H9 (cell line): ENCODE measurements around the gene MGAT5B. TPM values are rescaled to one million over a fixed set of nuclear protein-coding genes. Genes with fewer than 3 reads are reported as not detected.
A peak's percentile ranks its signal among the peaks of the same experiment; 100 is the strongest.

ENCODE experiments used
- DNase-seq: peaks from one replicate; pipeline ENCODE4 v3.0.0-alpha.2; 2017
- H2AFZ ChIP-seq: one replicate; pipeline ENCODE4 v1.6.1; 2013; ENCODE audit warnings: mild to moderate bottlenecking, low read length, control low read depth, moderate library complexity
- H2AK5ac ChIP-seq: 2 replicates; pipeline ENCODE4 v1.6.1; 2013; ENCODE audit warnings: low read length, control low read depth, mixed read lengths; ENCODE audit not compliant: insufficient read length
- H2BK120ac ChIP-seq: one replicate; pipeline ENCODE4 v1.6.1; 2013; ENCODE audit warnings: low read depth, mild to moderate bottlenecking, low read length, control low read depth, inconsistent platforms; ENCODE audit not compliant: poor library complexity, severe bottlenecking
- H2BK12ac ChIP-seq: 2 replicates; pipeline ENCODE4 v1.6.1; 2013; ENCODE audit warnings: low read length, control low read depth, mixed read lengths, low read depth; ENCODE audit not compliant: insufficient read length
- H2BK15ac ChIP-seq: 2 replicates; pipeline ENCODE4 v1.6.1; 2013; ENCODE audit warnings: low read depth, low read length, control low read depth
- H2BK20ac ChIP-seq: one replicate; pipeline ENCODE4 v1.6.1; 2013; ENCODE audit warnings: low read depth, mild to moderate bottlenecking, low read length, control low read depth, inconsistent platforms; ENCODE audit not compliant: poor library complexity, severe bottlenecking
- H2BK5ac ChIP-seq: 2 replicates; pipeline ENCODE4 v1.6.1; 2013; ENCODE audit warnings: low read length, control low read depth, mixed read lengths; ENCODE audit not compliant: insufficient read length
- H3K14ac ChIP-seq: 2 replicates; pipeline ENCODE4 v1.6.1; 2013; ENCODE audit warnings: low read length, control low read depth; ENCODE audit not compliant: insufficient read depth
- H3K18ac ChIP-seq: 2 replicates; pipeline ENCODE4 v1.6.1; 2013; ENCODE audit warnings: low read depth, mild to moderate bottlenecking, mixed read lengths, low read length, control low read depth; ENCODE audit not compliant: insufficient read length
- H3K23ac ChIP-seq: 2 replicates; pipeline ENCODE4 v1.6.1; 2013; ENCODE audit warnings: low read length, control low read depth, mixed read lengths, low read depth; ENCODE audit not compliant: insufficient read length
- H3K23me2 ChIP-seq: 2 replicates; pipeline ENCODE4 v1.6.1; 2013; ENCODE audit warnings: low read depth, mild to moderate bottlenecking, mixed read lengths, low read length, control low read depth; ENCODE audit not compliant: insufficient read length, poor library complexity, severe bottlenecking
- H3K27ac ChIP-seq: 2 replicates; pipeline ENCODE4 v1.5.1; 2013; ENCODE audit warnings: low read length, control low read depth, mixed read lengths, low read depth; ENCODE audit not compliant: insufficient read length
- H3K27me3 ChIP-seq: 2 replicates; pipeline ENCODE4 v1.6.1; 2013; ENCODE audit warnings: low read length, control low read depth, inconsistent platforms; ENCODE audit not compliant: insufficient read depth
- H3K4ac ChIP-seq: 2 replicates; pipeline ENCODE4 v1.6.1; 2013; ENCODE audit warnings: low read depth, mild to moderate bottlenecking, control low read depth, inconsistent platforms, low read length, moderate library complexity
- H3K4me1 ChIP-seq: 2 replicates; pipeline ENCODE4 v1.6.1; 2013; ENCODE audit warnings: low read length, control low read depth, inconsistent platforms; ENCODE audit not compliant: insufficient read depth
- H3K4me2 ChIP-seq: 2 replicates; pipeline ENCODE4 v1.6.1; 2013; ENCODE audit warnings: low read length, control low read depth, mixed read lengths; ENCODE audit not compliant: insufficient read length, insufficient read depth
- H3K56ac ChIP-seq: 2 replicates; pipeline ENCODE4 v1.6.1; 2013; ENCODE audit warnings: low read depth, mild to moderate bottlenecking, mixed read lengths, low read length, control low read depth; ENCODE audit not compliant: insufficient read length
- H3K79me1 ChIP-seq: 2 replicates; pipeline ENCODE4 v1.6.1; 2013; ENCODE audit warnings: low read depth, mild to moderate bottlenecking, moderate library complexity, low read length, control low read depth, inconsistent platforms; ENCODE audit not compliant: insufficient read depth, poor library complexity, severe bottlenecking
- H3K79me2 ChIP-seq: 2 replicates; pipeline ENCODE4 v1.6.1; 2013; ENCODE audit warnings: low read length, control low read depth, inconsistent platforms; ENCODE audit not compliant: insufficient read depth
- H3K9ac ChIP-seq: 2 replicates; pipeline ENCODE4 v1.6.1; 2013; ENCODE audit warnings: low read length, control low read depth, mixed read lengths; ENCODE audit not compliant: insufficient read length; ENCODE audit errors: extremely low read depth
- H3K9me3 ChIP-seq: one replicate; pipeline ENCODE4 v1.6.1; 2013; ENCODE audit warnings: low read depth, low read length, inconsistent platforms; ENCODE audit not compliant: control insufficient read depth
- H3T11ph ChIP-seq: one replicate; pipeline ENCODE4 v1.6.1; 2013; ENCODE audit warnings: mild to moderate bottlenecking, low read length, control low read depth, inconsistent platforms
- H4K20me1 ChIP-seq: one replicate; pipeline ENCODE4 v1.6.1; 2013; ENCODE audit not compliant: control insufficient read depth, insufficient read length, insufficient read depth
- H4K5ac ChIP-seq: 2 replicates; pipeline ENCODE4 v1.6.1; 2013; ENCODE audit warnings: low read depth, mild to moderate bottlenecking, mixed read lengths, low read length, control low read depth; ENCODE audit not compliant: insufficient read length
- H4K8ac ChIP-seq: replicated peaks from 2 replicates; pipeline ENCODE4 v1.6.1; 2013; ENCODE audit warnings: low read length, control low read depth, mixed read lengths, low read depth; ENCODE audit not compliant: insufficient read length
- H4K91ac ChIP-seq: 2 replicates; pipeline ENCODE4 v1.6.1; 2013; ENCODE audit warnings: low read depth, mild to moderate bottlenecking, moderate library complexity, mixed read lengths, low read length, control low read depth; ENCODE audit not compliant: insufficient read length
- H3K27ac Mint-ChIP-seq, 3 experiments: 2 replicates in 2 of 3; 3 replicates in 1 of 3; pipeline ENCODE4 v1.8.0; 2020 to 2021; ENCODE audit warnings: mixed read lengths in 3 of 3, mild to moderate bottlenecking in 1 of 3, moderate library complexity in 1 of 3
- H3K27me3 Mint-ChIP-seq: 2 replicates; pipeline ENCODE4 v1.8.0; 2021; ENCODE audit warnings: low read depth, mild to moderate bottlenecking, moderate library complexity, mixed read lengths
- H3K36me3 Mint-ChIP-seq, 3 experiments: 2 replicates in 2 of 3; 3 replicates in 1 of 3; pipeline ENCODE4 v1.8.0; 2020 to 2021; ENCODE audit warnings: low read depth in 3 of 3, mixed read lengths in 3 of 3; ENCODE audit not compliant: insufficient read depth in 1 of 3
- H3K4me1 Mint-ChIP-seq, 2 experiments: 2 replicates each; pipeline ENCODE4 v1.8.0; 2020; ENCODE audit warnings: mixed read lengths in 2 of 2
- H3K4me3 Mint-ChIP-seq, 2 experiments: 2 replicates in 1 of 2; 3 replicates in 1 of 2; pipeline ENCODE4 v1.8.0; 2020 to 2021; ENCODE audit warnings: mild to moderate bottlenecking in 2 of 2, mixed read lengths in 2 of 2, moderate library complexity in 1 of 2
- H3K9me3 Mint-ChIP-seq, 2 experiments: 2 replicates in 1 of 2; 3 replicates in 1 of 2; pipeline ENCODE4 v1.8.0; 2020; ENCODE audit warnings: mild to moderate bottlenecking in 2 of 2, mixed read lengths in 2 of 2, moderate library complexity in 1 of 2
- CTCF ChIP-seq: fragments of 200-600 bp; sonication (generic); conservative IDR thresholded peaks from 3 replicates; pipeline ENCODE4 v1.8.0; 2021; ENCODE audit warnings: antibody characterized with exemption, mild to moderate bottlenecking
- WGBS: extraction: QIAGEN DNeasy Blood & Tissue Kit; methylation state at CpG from one replicate; pipeline ENCODE4 v1.1.7; 2013; ENCODE audit warnings: missing lambda C conversion rate, low lambda C conversion rate, mixed read lengths; ENCODE audit not compliant: insufficient read length; ENCODE audit errors: extremely low coverage; 5-methylcytosine and 5-hydroxymethylcytosine counted together
- total RNA-seq: library from RNA; stranded (reverse); gene quantifications from 2 replicates; pipeline ENCODE4 v1.2.1, GENCODE V29; 2021

MGAT5B gene
- total RNA-seq, 1 experiment from 2014 or later, result 4.9 TPM

GRCh38 chr17:76967762-76968161 is 99.6 kb downstream of the MGAT5B start:
- Mint-ChIP-seq H3K9me3 (no peaks in the 10 kb centered on the region; a peak in 1 of 5 replicates), H3K4me1 (peaks cover 43 to 52% of the 10 kb centered on the region in 2 experiments), H3K4me3 (peak overlapping the region; percentile 4 to 84; a peak in 2 of 5 replicates), H3K27ac (no peak overlapping the region), H3K27me3 (peaks cover 5% of the 10 kb centered on the region; the same call in 1 of the 2 replicates), H3K36me3 (peaks cover 0 to 4% (median 4%) of the 10 kb centered on the region in 3 experiments; a peak in 5 of 7 replicates)
- Histone ChIP-seq H4K8ac (no peak overlapping the region), H3K79me1 (no peaks in the 10 kb centered on the region), H4K91ac (no peak overlapping the region), H3K79me2 (no peaks in the 10 kb centered on the region), H3K9me3 (no peaks in the 10 kb centered on the region), H3K9ac (no peak overlapping the region), H3K18ac (no peak overlapping the region), H4K5ac (no peak overlapping the region), H3K4me1 (peaks cover 4% of the 10 kb centered on the region; the same call in 1 of the 2 replicates), H3K23me2 (peaks cover 8% of the 10 kb centered on the region), H2AFZ (no peak overlapping the region), H3T11ph (no peak overlapping the region), H2BK5ac (no peak overlapping the region), H3K23ac (no peak overlapping the region), H3K4me2 (no peak overlapping the region), H2AK5ac (no peak overlapping the region), H3K56ac (no peak overlapping the region), H2BK20ac (no peak overlapping the region), H3K14ac (no peak overlapping the region), H3K4ac (no peak overlapping the region), H3K27me3 (no peaks in the 10 kb centered on the region), H2BK15ac (no peak overlapping the region), H4K20me1 (no peaks in the 10 kb centered on the region), H2BK120ac (no peak overlapping the region), H2BK12ac (no peak overlapping the region), H3K27ac (no peak overlapping the region)
- no CpG with 5 or more reads among the region's 4 CpGs for WGBS
- no peak for DNase-seq
- no peak for TF ChIP-seq CTCF
